GM19463 (cell line): ENCODE data around the gene CXXC5.

ENCODE experiments used
- ATAC-seq: cut with Tn5 transposase; IDR thresholded peaks from one replicate; pipeline ENCODE4 v1.9.1; 2021; ENCODE audit warnings: mild to moderate bottlenecking, moderate library complexity; ENCODE audit not compliant: unreplicated experiment

CXXC5 gene

GRCh38 chr5:139664086-139664693 lies 16.0 kb downstream of the CXXC5 start:
- ATAC-seq = peak; percentile 51

- ATAC-seq = no peak
Measured at GRCh38 chr5:139664727-139665351, 16.7 kb downstream of the CXXC5 start.

- no peak for ATAC-seq
Measured at GRCh38 chr5:139665626-139666025, 17.5 kb downstream of the CXXC5 start.

GRCh38 chr5:139666551-139666950 lies 18.4 kb downstream of the CXXC5 start:
- no peak for ATAC-seq

- ATAC-seq = no peak
Measured at GRCh38 chr5:139667001-139667729, 19.0 kb downstream of the CXXC5 start.

- ATAC-seq = no peak
Measured at GRCh38 chr5:139667730-139668063, 19.5 kb downstream of the CXXC5 start.

- ATAC-seq = peak; percentile 12
Measured at GRCh38 chr5:139668064-139668880, 20.1 kb downstream of the CXXC5 start.

GRCh38 chr5:139668924-139669661 lies 20.9 kb downstream of the CXXC5 start:
- ATAC-seq = no peak

GRCh38 chr5:139669662-139670368 lies 21.7 kb downstream of the CXXC5 start:
- ATAC-seq = peak; percentile 30

GRCh38 chr5:139670369-139671095 lies 22.4 kb downstream of the CXXC5 start:
- peak; percentile 48 for ATAC-seq

- no peak for ATAC-seq
Measured at GRCh38 chr5:139671096-139671841, 23.1 kb downstream of the CXXC5 start.

- no peak for ATAC-seq
Measured at GRCh38 chr5:139675213-139675612, 27.1 kb downstream of the CXXC5 start.

GRCh38 chr5:139675825-139676224 lies 27.7 kb downstream of the CXXC5 start:
- ATAC-seq = no peak

- no peak for ATAC-seq
Measured at GRCh38 chr5:139676406-139676805, 28.3 kb downstream of the CXXC5 start.

GRCh38 chr5:139676951-139677735 lies 29.0 kb downstream of the CXXC5 start:
- no peak for ATAC-seq

GRCh38 chr5:139677736-139678613 lies 29.8 kb downstream of the CXXC5 start:
- ATAC-seq = no peak
